GM20431 (cell line): Measurements from ENCODE around the gene EVA1C.
"Not testable (repeated sequence)": the region's sequence is repeated elsewhere in the genome, so short reads cannot be mapped to it uniquely, and the experiment has no call there.

Experiments used
- in situ Hi-C: fragments of 300-500 bp; cut with MseI, MboI; formaldehyde crosslinking; loops from one replicate; pipeline ENCODE4 v1.15.0; 2020; ENCODE audit warnings: low sequenced_read_pairs; ENCODE audit not compliant: unreplicated experiment

EVA1C gene

DNA sequence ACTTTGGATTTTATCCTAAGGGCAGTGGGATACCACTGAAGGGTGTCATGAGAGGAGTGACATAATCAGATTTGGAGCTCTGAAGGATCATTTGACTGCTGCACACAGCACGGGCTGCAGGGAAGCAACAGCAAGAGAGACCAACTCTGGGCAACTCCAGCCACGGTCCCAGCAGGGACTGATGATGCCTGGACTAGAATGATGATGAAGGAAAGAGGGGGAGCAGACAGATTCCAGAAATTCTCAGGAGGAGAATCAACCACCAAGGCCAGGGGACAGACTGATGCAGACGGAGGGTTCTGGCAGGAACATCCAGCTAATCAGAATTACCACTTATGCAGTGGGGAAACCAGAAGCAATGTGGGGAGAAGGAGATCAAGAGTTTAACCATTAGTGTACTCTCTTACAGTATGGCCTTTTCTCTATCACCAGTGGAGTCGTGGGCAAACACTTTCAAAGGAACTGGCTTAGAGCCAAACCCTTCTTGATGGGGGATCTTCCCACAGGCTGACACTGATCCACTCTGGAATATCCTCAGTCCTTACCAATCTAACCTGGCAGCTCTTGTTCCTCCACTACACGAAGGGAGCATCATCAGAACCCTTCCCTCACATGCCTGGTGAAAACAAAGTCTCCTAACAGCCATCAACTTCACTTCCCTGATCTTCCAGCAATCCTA lies 23.0 kb upstream of the EVA1C start:
- in situ Hi-C loops, result no loop called here

DNA sequence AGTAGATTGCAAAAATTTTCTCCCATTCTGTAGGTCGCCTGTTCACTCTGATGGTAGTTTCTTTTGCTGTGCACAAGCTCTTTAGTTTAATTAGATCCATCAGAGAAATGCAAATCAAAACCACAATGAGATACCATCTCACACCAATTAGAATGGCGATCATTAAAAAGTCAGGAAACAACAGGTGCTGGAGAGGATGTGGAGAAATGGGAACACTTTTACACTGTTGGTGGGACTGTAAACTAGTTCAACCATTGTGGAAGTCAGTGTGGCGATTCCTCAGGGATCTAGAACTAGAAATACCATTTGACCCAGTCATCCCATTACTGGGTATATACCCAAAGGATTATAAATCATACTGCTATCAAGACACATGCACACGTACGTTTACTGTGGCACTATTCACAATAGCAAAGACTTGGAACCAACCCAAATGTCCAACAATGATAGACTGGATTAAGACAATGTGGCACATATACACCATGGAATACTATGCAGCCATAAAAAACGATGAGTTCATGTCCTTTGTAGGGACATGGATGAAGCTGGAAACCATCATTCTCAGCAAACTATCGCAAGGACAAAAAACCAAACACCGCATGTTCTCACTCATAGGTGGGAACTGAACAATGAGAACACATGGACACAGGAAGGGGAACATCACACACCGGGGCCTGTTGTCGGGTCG lies 21.8 kb upstream of the EVA1C start:
- in situ Hi-C loops, result not testable (repeated sequence)

DNA sequence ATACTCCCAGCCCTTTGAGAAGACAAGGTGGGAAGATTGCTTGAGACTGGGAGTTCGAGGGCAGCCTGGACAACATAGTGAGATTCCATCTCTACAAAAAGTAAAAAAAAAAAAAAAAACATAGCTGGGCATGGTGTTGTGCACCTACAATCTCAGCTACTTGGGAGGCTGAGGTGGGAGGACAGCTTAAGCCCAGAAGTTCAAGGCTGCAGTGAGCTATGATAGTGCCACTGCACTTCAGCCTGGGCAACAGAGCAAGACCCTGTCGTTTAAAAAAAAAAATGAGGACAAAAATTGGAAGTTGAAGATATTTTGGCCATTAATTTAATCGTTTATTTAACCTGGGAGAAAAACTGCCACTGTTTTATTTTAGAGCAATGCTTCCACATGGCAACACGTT lies 20.8 kb upstream of the EVA1C start:
- in situ Hi-C loops, result no loop called here

DNA sequence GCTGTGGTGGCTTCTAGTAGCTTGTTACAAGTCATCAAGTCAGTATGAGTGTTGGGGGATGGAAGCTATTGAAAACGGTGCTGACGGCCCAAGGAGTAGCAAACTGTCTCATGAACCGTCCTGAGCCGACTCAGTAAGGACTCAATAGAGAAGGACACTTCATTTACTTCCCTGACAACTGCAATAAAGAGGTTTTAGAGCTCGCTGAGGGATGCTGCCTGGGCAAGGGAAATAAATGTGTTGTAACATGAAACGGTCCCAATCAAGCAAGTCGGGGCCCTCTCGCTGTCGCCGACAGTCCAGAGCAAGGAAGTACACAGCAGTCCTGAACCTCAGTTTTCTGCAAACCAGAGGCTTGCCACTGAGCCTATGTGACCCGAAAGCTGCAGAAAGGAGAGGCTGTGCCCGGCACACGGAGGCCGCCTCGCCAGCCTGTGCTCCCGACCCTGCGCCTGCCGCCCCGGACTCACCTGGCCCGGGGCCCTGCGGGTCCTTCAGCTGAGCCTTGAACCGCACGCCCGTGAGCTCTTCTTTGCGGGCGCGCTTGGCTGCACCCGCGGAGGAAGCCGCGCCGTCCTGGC lies 20.1 kb upstream of the EVA1C start:
- in situ Hi-C loops, result no loop called here

DNA sequence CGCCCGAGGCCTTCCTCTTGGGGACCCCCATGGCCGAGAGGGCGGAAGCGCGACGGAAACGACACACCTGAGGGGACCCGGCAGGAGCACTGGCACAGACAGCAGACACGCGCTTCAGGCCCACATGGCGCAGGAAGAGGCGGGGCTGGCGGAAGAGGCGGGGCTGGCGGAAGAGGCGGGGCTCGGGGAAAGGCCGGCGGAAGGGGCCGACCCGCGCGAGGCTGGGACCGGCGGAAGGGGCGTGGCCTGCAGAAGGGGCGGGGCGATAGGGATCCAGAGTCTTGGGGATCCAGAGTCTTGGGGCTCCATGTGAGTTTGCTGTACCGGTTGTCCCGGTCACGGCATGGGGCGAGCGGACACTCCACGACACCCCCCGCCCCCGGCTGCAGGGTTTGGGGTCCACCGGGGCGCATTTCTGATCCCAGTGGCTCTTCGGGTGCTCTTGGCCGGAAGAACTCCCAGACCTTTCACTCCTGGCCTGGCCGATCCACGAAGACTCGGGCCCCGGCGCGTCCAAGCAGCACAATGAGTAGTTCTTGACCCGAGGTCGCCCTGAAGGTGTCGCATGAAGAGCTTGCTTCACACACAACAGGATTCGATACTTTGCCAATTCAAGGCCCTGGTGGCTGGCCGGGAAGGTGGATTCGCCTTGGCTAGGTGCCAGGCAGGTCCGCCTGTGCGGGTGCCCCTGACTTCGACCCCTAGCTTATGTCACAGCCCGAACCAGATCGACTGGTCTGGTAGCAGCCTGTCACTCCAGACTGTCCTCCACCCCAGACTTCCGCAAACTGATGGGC lies 19.4 kb upstream of the EVA1C start, which contains the start of gene URB1:
URB1 (minus strand) TSS at position 133 of the 797 bp plus-strand sequence; CDS start at position 31, 102 bp downstream.
- in situ Hi-C loops, result no loop called here

DNA sequence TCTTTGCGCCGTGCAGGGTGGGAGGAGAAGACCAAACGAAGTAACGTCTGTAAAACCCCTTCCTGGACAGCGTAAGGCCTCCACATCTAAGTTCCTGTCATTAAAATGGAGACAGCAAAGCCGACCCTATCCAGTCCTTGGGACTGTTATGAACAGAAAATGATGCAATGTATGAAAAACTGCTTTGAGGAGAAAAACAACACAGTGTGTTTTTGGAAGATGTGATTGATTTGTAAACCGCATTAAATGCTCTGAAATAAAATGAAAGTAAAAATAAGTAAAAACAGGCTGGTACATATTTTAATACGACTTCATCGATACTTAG lies 18.9 kb upstream of the EVA1C start:
- in situ Hi-C loops, result no loop called here

DNA sequence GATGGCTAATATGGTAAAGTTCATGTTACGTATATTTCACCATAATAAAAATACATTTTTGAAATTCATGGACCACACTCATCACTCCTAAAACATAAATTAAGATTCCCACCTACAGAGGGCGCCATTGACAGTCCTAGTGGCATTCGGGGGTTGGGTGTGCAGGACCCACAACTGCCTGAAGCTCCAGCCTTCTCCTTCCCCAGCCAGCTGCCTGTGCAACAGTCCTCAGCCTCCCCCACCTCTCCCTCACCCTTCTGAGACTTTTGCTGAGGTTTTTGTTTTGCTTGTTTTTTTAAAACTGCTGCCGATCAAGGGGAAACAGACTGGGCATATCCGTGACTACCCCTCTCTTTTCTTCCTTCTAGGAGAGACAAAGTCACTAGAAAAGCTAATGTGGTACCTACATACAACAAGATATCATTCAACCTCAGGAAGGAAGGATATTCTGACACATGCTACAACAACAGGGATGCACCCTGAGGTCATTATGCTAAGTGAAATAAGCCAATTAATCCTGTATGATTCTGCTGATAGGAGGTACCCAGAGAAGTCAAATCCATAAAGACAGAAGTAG lies 9.2 kb upstream of the EVA1C start:
- in situ Hi-C loops, result loop anchor here (25.0 kb wide), 1 partner anchor 184 kb away; the partner anchor contains the start of gene TCP10L

DNA sequence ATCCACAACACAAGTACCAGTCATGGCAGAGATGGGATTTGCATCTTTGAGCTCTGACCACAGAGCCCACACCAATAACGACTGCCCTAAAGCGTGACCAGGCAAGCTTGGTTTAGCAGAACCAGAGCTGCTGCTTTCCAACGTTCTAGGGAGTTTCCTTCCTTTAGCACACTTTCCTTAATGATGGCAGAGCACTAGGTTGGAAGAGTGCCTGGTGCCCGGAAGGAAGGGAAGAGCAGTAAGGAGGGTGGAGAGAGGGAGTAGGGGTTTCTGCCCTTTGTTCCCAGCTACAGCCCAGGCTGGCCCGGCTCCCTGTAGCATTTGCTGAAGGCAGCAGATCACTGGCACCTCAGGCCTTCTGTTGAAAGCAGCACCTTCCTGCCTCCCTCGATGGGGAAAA lies 6.1 kb upstream of the EVA1C start:
- in situ Hi-C loops, result loop anchor here (25.0 kb wide), 1 partner anchor 181 kb away; the partner anchor contains the start of gene TCP10L

DNA sequence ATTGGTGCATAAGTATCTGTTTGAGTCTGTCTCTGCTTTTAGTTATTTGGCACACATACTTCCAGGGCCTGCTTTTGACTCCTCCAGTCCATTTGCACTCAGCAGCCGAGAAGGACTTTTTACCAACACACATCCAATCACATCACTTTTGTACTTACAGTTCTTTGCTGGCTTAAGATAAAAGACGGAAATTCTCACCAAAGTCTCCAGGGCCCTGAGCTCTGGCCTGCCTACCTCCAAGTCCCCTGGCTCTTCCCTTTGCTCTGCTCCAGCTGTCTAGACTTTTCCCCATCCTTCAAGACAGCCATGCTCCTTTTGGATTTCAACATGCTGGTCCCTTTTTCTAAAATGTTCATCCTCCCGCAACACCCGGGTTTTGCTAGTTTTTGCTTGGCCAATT lies 2.2 kb upstream of the EVA1C start:
- in situ Hi-C loops, result loop anchor here (25.0 kb wide), 1 partner anchor 177 kb away; the partner anchor contains the start of gene TCP10L

DNA sequence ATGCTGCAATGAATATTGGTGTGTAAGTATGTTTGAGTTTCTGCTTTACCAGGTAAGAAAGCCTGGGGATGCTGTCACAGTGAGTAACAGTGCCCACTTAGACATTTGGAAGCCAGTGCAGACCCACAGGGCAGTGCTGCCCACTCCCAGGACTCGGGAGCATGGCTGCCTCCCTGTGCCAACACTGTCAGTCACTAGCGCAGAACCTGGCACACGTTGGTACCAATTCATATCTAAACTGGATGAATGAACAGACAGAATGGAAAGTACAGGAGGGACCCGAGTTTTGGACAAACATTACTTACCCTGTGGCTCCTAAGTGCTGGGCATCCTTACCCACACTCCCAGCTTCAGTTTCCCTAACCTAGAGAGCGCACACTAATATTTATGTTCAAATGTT lies 1.6 kb upstream of the EVA1C start:
- in situ Hi-C loops, result loop anchor here (25.0 kb wide), 1 partner anchor 176 kb away; the partner anchor contains the start of gene TCP10L

DNA sequence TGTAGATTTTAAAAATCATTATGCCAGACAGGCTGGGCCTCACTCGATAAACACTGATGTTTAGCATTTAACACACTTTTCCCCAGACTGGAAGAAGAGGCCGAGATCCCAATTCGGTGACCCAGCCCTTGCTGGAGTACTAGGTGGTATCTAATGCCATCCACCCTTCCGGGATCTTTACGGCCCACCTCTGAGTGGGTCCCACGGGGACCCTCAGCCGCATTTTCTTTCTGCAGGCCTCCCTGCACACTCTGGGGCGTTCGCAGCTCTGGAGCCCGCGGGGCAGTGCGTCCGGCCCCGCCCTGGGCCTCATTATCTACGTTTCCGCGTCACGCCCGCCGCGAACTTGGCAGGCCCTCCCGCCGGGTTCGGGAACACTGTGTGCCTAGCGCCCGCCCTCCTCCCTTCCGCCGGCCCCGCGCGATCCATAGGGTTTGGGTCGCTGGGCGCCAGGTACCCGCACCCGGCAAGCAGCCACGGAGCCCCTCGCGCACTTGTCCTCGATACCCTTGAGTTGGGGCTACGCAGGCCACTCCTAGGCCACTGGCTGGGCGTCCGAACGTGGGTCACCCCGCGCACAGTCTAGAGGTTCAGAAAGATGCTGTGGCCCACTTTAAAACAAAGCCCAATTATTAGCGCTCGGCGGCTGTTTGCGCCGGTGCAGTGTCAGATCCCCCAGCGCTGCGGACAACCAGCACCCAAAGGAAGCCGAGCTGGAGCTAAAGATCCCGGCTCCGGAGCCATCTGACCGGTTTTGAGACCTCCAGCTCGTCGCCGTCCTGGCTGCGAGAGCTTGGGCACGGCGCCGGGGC lies 950 bp upstream of the EVA1C start:
- in situ Hi-C loops, result loop anchor here (25.0 kb wide), 1 partner anchor 176 kb away; the partner anchor contains the start of gene TCP10L

DNA sequence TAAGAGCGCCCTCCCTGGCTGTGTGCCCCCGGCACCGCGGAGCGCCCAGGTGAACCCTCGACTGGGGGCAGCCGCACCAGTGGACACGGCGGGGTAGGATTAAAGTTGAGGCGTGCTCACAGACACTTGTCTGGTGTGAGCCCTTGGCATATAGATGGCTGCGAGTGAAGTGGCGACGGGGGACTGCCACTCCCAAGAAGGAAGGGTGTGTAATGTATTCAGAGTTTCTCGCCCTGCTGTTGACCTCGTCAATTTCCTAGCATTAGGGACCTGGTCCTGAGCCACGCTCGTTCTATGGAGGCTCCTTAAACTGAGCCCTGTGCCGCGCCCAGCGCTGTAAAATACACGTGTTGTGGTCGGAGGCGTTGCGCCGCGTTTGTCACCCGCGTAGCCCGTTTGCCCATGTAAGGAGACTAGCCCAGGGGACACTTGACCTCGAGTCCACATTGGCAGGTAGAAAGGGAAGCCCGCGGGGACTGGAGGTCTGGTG lies 554 bp downstream of the EVA1C start:
- in situ Hi-C loops, result loop anchor here (25.0 kb wide), 1 partner anchor 174 kb away; the partner anchor contains the start of gene TCP10L

DNA sequence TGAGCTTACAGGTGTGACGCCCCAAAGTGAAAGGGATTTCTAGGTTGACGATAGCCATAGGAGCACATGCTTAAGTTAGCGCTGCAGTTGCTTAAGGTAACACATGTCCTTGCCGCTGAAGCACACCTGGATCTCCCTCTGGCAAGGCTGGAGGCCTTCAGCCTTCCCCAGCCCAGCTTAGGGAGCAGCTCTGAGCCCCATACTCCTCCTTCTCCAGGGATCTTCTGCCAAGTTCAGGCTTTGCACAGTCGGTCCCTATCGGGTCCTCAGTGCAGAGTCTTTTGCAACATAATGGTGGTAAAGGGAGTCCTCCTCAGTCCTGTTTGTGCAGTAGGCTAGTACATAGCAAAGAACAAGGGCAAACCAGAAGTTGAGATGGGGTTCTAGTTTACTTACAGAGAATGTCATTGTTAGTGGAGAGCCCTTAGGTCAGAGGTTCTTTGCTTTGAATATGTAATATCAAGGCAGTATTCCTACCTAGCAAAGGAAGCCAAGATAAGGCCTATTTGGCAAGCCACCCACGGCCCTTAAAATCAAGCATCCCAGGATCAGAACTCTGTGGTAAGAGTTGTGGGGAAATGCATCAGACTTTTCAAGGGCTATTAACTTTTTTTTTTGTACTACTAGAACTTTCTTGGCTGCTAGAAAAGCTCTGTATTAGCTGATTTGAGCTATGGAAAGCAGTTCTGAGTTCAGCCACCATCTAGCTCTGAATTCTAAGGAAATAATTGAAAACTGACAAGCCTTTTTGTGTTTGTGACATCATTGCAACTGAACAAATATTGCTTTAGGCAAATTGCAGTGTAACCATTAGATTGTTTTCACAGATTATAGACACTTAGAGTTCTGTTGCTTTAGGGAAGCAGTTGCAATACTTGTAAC lies 1.4 kb downstream of the EVA1C start:
- in situ Hi-C loops, result loop anchor here (25.0 kb wide), 1 partner anchor 173 kb away; the partner anchor contains the start of gene TCP10L

DNA sequence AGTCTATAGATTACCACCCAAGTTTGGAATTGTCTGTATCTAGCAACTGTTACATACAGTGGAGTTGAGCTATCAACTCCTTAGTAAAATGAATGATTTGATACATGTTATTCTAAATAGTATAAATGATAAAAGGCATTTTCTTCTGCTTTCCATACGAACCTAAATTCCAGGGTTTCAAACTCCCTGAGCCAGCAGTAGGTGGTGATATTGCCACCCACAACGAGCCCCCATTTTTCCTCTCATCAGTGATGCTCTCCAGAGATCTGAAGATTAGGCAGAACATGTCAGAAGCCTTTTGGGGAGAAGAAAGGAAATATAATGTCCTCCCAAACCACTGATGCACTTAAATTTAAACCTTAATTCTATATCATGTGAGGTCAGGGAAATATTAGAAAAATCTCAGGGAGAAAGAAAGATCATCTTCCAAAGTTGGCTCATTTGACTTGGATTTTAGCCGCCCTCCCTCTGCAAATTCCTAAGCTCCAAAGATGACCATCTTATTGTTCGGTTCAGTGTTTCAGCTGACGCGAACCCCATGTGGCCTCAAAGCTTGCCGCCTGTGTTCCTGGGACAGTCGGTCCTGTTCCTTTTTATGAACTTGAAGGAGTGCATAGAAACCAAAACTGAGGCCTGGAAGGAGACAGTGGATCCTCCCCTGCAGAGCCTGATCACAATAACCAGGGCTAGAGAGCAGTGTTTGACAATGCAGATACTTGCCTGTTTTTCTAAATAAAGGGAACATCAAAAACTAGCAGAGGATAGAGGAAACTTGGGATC lies 2.3 kb downstream of the EVA1C start:
- in situ Hi-C loops, result loop anchor here (25.0 kb wide), 1 partner anchor 173 kb away; the partner anchor contains the start of gene TCP10L

DNA sequence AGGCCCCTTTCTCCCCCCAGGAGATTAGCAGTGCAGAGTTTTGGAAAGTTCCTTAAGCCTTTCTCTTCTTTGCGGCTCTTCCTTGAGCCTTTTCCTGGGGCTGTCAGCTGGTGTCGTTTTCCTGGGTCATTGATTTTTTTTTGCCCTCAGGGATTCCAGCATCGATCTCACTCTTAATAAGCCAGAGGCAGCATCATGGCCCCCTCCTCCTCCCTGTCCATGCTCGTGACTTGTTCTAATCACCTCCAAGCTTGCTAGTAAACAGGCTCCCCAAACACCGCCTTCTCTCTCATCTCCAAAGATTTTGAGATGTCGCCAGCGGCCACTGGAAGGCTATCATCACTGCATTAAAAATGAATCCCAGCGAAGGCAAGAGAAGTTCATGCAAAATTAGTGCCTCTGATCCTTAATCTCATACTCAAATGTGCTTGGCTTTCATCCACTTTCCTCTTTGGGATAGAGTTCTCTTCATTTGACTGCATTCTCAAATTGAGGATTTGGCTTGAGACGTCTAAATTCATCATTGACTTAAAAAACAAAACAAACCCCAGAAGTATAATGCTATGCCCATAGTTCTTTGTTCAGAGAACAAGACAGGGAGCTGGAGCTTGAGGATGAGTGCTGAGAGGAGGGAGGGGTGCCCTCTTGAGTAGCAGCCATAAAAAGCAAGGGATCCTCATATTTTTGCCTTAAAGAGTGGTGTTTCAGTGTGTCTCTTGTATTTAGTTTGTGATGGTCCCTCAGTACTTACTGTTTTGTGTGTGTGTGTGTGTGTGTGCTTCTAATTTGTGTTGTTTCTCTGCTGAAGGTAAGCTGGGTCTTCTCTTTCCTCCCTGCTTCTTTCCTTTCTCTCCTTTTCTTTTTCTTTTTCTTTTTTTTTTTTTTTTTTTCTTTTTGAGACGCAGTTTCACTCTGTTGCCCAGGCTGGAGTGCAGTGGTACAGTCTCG lies 3.2 kb downstream of the EVA1C start:
- in situ Hi-C loops, result loop anchor here (25.0 kb wide), 1 partner anchor 172 kb away; the partner anchor contains the start of gene TCP10L

DNA sequence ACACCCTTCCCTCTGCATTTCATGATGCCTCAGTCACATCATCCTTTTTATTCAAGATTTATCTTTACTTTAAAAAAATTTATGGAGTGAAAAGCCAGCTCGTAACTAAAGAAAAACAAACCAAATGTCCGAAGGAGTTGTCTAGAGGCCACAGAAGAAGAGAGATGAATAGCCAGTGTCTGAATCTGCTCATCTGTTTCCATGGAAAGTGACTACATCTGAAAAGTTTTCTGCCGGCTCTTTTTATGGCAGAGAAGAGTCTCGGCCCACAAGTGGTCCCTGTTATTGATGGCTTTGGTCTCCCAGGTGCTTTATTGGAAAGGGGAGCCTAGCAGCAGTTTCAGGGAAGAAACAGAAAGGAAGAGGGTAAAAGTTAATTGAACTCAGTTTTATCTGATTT lies 5.6 kb downstream of the EVA1C start:
- in situ Hi-C loops, result loop anchor here (25.0 kb wide), 1 partner anchor 169 kb away; the partner anchor contains the start of gene TCP10L
